GM21619 (cell line): ENCODE results near the gene MTHFD2L.
"Not testable (repeated sequence)": the region's sequence is repeated elsewhere in the genome, so short reads cannot be mapped to it uniquely, and the experiment has no call there.

Experiments
- ATAC-seq: cut with Tn5 transposase; IDR thresholded peaks from one replicate; pipeline ENCODE4 v1.9.1; 2021; ENCODE audit not compliant: unreplicated experiment

MTHFD2L gene

GRCh38 chr4:74157561-74158465 is at the start of gene MTHFD2L:
Gene MTHFD2L, plus strand, starts transcription at chr4:74158118. Its CDS starts 21 bp downstream, at chr4:74158139.
- ATAC-seq = peak; percentile 97

GRCh38 chr4:74108457-74109115 is 49.3 kb upstream of the MTHFD2L start:
- no peak for ATAC-seq

GRCh38 chr4:74109116-74109869 is 48.6 kb upstream of the MTHFD2L start:
- no peak for ATAC-seq

DNA sequence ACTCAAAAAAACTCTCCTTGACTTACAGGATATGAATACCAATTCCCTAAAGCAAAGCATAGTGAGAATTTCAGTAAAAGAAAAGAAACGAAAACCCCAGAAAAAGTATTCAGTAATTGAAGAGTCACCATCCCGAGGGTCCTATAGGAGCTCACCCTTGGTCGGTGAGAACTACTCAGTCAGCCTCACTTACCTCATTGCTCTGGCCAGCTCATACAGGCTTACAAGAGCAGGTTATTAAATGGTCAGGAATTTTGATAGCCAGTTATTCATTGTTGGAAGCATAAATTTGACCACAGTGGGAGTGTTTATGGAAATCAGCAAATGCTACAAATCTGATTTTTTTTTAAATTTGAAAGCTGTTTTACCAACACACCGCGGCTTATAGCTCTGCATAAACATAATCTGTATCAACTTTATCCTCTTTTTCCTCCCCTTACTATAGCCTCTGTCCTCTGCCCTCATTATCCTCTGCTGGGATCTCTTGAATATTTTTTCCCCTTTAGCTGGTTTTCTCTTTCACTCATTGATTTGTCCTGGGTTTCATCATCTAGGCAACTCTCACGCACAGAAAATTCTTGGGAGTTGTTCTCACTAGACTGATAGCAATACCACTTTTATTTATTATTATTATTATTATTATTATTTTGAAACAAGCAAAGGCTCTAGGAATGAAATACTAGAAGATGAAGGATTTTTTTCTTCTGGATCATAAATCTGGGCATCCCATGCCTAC is 47.9 kb upstream of the MTHFD2L start:
- ATAC-seq = no peak

DNA sequence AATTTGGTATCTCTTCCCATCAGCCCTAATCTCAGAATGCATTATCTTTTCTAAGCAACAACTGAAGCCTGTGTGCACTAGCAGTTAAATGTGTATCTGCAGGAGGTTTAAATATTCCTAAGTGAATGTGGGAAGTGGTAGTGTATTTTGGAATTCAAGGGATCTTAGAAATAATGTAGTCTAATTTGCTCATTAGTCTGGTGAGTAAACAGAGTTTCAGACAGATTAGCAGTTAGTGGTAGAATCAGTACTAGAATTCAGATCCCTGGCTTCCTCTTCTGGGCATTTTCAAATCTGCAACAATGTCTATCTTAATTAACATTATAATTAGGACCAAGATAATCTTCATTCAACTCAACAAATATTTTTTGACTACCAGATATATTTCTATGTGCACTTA is 47.2 kb upstream of the MTHFD2L start:
- ATAC-seq = no peak

DNA sequence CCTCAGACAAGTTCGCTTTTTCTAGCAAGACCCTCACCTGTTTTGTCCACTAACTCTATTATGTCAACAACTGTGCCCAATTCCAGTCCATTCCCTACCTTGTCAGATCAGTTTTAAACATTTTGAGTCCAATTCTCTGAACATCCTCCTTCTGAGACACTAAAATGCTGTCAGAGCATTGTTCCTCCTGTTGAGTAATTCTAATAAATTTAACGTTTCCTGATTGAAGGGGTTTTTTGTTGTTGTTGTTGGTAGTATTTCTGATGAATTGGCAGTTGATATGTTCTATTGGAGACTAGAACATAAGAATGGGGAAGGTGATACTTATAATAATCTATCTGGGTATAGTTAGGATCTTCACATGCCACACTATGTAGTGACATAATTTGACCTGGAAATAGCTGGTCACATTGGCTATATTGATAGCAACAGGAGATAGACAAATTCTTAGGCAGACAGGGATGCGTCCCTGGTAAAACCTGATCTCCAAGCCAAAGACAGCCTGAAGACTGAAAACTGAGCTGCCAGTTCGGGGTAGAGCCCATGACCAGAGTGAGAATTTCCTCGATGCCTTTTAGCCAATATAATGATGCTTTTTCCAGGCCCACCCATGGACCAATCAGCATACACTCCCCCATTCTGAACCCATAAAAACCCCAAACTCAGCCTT is 46.5 kb upstream of the MTHFD2L start:
- ATAC-seq = no peak

GRCh38 chr4:74111990-74112389 is 45.9 kb upstream of the MTHFD2L start:
- no peak for ATAC-seq

GRCh38 chr4:74112399-74113105 is 45.4 kb upstream of the MTHFD2L start:
- no peak for ATAC-seq

DNA sequence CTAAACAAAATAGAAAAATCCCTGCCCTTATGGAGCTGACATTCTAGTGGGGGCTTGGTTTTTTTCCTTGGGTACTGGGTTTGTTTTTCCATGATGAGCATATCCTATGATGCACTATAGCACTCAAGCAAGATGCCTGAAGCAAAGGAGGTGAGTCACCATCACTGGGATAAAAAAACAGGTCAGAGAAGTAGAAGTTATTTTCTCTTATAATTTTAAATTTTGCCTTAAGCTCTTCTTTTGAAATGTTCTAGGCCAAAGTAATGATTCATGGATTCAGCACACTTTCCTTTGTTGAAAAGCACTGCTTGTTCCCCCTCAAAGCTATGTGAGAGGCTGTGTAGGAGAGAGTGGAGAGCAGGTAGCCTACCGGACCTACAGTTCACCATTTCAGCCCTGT is 43.7 kb upstream of the MTHFD2L start:
- no peak for ATAC-seq

GRCh38 chr4:74117024-74117534 is 40.8 kb upstream of the MTHFD2L start:
- no peak for ATAC-seq

DNA sequence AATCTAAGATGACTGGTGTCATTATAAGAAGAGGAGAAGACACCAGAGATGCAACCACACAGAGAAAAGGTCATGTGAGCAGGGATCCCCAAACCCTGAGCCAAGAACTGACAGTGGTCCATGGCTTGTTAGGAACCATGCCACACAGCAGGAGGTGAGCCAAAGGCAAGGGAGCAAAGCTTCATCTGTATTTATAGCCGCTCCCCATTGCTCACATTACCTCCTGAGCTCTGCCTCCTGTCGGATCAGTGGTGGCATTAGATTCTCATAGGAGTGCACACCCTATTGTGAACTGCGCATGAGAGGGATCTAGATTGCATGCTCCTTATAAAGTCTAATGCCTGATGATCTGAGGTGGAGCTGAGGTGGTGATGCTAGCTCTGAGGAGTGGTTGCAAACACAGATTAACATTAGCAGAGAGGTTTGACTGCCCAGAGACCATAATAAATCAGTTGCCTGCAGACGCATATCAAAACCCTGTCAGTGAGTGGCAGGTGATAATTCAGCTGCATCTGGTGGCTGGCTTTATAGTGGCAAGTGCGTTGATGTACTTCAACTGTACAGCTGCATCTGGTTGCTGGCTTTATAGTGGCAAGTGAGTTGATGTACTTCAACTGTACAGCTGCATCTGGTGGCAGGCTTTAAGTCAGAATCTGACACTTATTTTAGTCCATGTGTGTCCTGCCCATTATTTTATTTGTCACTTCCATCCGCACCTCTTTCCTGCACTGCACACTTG is 39.1 kb upstream of the MTHFD2L start:
- no peak for ATAC-seq

DNA sequence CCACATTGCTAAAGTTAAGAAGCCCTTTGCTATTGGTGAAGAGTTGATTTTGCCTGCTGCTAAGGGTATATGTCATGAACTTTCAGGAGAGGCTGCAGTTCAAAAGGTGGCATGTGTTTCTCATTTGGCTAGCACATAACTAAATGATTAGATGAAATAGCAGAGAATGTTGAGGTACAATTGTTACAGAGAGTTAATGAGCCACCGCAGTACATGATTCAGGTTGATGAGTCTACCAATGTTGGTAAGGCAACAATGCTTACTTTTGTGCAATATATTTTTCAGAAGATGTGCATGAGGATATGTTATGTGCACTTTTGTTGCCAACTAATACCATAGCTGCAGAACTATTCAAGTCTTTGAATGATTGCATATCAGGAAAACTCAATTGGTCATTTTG is 37.8 kb upstream of the MTHFD2L start:
- ATAC-seq = no peak

DNA sequence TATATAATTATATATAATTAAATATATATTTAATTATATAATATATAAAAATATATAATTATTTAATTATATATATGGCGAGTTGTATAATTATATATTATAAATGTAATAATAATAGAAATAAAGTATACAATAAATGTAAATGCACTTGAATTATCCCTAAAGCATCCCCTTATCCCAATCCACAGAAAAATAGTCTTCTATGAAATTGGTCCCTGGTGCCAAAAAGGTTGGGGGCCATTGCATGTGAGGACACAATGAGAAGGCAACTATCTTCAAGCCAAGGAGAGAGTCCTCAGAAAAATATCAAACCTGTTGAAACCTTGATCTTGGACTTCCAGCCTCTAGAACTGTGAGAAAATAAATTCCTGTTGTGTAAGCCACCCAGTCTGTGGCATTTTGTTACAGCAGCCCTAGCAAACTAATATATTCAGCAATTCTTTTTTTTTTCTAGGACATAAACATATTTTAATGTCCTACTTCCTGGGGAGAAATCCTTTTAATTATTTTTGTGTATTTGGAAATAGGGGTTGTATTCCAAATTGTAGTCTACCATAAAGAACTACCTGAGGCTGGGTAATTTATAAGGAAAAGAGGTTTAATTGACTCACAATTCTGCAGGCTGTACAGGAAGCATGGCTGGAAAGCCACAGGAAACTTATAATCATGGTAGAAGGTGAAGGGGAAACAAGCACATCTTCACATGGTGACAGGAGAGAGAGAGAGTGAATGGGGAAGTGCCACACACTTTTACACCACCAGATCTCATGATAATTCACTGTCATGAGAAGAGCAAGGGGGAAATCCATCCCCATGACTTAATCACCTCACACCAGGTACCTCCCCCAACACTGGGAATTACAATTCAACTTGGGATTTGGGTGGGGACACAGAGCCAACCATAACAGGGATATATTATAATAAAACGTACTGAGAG is 36.0 kb upstream of the MTHFD2L start:
- ATAC-seq = no peak

DNA sequence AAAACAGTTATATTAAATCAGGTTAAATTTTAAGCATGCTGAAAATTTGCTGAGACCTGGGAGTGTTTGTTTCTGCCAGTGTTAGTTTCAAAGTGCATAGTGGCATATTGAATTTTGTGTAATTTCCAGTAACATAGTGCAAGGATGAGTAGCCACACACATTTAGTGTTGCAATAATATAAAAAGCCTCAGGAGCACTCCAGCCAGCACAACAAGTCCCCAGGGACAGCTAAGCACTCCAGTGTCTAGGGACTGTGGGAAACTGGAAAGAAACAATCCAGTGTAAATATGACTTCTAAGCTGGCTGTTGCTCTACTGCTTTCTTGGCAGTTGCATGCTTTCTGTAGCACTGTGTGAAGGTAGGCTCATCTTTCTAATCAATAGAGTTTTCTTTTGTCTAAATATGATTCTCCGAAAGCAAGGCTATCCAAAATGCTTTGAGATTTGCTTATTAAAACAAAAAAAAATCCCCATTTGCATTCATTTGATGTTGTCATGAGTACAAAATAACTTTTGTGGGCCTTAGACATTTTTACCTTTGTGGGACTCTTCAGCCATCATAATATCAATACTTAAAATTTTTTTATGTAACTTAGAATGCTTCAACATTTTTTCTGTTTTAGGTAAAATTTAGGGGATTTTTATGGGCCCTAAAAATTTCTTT is 34.7 kb upstream of the MTHFD2L start:
- ATAC-seq = no peak

- no peak for ATAC-seq
Observed at GRCh38 chr4:74125029-74125428, 32.9 kb upstream of the MTHFD2L start.

DNA sequence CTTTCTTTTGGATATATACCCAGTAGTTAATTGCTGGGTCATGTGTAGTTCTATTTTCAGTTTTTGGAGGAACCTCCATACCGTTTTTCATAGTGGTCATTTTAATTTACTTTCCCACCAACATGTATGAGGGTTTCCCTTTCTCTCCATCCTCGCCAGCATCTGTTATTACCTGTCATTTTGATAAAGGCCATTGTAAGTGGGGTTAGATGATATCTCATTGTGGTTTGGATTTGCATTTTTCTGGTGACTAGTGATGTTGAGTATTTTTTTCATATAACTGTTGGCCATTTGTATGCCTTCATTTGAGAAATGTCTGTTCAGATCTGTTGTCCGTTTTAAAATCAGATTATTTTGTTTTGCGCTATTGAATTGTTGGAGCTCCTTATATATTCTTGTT is 30.2 kb upstream of the MTHFD2L start:
- no peak for ATAC-seq

DNA sequence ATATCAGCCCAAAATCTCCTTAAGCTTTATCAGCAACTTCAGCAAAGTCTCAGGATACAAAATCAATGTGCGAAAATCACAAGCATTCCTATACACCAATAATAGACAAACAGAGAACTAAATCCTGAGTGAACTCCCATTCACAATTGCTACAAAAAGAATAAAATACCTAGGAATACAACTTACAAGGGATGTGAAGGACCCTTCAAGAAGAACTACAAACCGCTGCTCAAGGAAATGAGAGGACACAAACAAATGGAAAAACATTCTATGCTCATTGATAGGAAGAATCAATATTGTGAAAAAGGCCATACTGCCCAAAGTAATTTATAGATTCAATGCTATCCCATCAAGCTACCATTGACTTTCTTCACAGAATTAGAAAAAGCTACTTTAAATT is 27.1 kb upstream of the MTHFD2L start:
- not testable (repeated sequence) for ATAC-seq
